OCI-M1 (cell line): ENCODE measurements around the gene GNAI2.

Experiments
- DNase-seq: peaks from one replicate; lab custom pipeline; 2025; lab: John Stamatoyannopoulos, UW

GNAI2 gene

GRCh38 chr3:50297896-50298725, 62.1 kb downstream of the GNAI2 start:
- DNase-seq: peak; percentile 35

- DNase-seq: peak; percentile 98
These were observed 63.0 kb downstream of the GNAI2 start, which contains the start of the genes HYAL3 and NAA80 for GRCh38 chr3:50298836-50299637. TSS of gene HYAL3 (minus strand) at chr3:50299405. CDS start at chr3:50295602, 3,803 bp downstream. TSS of gene NAA80 (minus strand) at chr3:50299405. CDS start at chr3:50297463, 1,942 bp downstream.

GRCh38 chr3:50299638-50299928, 63.6 kb downstream of the GNAI2 start:
- no peak for DNase-seq

GRCh38 chr3:50299929-50300680, 64.1 kb downstream of the GNAI2 start:
- peak; percentile 30 for DNase-seq

- DNase-seq: no peak
These were observed 64.8 kb downstream of the GNAI2 start for GRCh38 chr3:50300681-50301254.

GRCh38 chr3:50302095-50303012, 66.3 kb downstream of the GNAI2 start:
- no peak for DNase-seq

GRCh38 chr3:50303013-50303815, 67.2 kb downstream of the GNAI2 start, which contains the start of gene HYAL1:
TSS of gene HYAL1 (minus strand) at chr3:50303574. CDS start at chr3:50302956, 618 bp downstream.
- no peak for DNase-seq

- DNase-seq: no peak
These were observed 68.6 kb downstream of the GNAI2 start for GRCh38 chr3:50304601-50305000.
